ENCODE data around the gene CCDC148.

CCDC148 gene

DNA sequence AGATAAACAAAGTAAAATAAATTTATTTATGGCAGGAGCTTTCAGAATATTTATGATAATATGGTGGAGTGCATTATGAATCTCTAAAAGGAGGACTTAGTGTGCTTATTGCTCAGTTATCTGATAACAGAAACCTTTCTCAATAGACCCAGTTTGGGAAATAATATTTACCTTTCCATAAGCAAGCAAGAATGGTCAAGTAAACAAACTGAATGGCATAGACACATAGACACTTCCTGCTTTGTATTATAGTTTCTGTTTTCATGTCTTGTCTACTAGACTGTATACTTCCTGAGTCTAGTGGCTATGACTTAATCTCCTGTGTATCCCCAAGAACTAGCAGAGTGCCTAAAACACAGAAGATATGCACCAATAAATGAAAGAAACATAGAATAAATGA is 267.0 kb downstream of the CCDC148 start:
- TF ChIP-seq, protein P1, sequence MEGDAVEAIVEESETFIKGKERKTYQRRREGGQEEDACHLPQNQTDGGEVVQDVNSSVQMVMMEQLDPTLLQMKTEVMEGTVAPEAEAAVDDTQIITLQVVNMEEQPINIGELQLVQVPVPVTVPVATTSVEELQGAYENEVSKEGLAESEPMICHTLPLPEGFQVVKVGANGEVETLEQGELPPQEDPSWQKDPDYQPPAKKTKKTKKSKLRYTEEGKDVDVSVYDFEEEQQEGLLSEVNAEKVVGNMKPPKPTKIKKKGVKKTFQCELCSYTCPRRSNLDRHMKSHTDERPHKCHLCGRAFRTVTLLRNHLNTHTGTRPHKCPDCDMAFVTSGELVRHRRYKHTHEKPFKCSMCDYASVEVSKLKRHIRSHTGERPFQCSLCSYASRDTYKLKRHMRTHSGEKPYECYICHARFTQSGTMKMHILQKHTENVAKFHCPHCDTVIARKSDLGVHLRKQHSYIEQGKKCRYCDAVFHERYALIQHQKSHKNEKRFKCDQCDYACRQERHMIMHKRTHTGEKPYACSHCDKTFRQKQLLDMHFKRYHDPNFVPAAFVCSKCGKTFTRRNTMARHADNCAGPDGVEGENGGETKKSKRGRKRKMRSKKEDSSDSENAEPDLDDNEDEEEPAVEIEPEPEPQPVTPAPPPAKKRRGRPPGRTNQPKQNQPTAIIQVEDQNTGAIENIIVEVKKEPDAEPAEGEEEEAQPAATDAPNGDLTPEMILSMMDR (IDR thresholded peaks at IDR 0.05; ENCODE audit: control insufficient read depth, insufficient read depth, low read depth, low read length, missing control alignments) = no peak
- H3K4me3 ChIP-seq (ENCODE audit: control insufficient read depth, low read depth, low read length) = no peak overlapping the region
- no peak for DNase-seq (ENCODE audit: low read depth)

DNA sequence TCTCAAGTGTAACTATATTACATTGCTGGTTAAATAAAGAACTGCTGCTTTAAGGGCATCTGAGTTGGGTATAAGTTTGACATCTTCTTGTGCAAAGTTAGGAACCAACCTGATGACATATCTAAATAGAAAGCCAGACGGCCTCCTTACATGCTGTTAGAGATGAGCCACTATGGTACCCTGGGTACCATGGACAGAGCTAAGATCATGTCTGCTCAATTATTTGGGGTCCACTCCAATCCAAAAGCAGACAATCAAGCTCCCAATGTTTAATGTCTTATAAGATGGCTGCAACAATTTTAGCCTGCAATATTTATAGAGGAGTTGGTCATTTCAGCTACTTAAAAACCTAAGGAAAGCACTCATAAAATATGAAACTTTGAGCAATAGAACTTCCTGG is 268.6 kb downstream of the CCDC148 start:
- TF ChIP-seq, protein P1 (IDR thresholded peaks at IDR 0.05; ENCODE audit: control insufficient read depth, insufficient read depth, low read depth, low read length, missing control alignments) = no peak

DNA sequence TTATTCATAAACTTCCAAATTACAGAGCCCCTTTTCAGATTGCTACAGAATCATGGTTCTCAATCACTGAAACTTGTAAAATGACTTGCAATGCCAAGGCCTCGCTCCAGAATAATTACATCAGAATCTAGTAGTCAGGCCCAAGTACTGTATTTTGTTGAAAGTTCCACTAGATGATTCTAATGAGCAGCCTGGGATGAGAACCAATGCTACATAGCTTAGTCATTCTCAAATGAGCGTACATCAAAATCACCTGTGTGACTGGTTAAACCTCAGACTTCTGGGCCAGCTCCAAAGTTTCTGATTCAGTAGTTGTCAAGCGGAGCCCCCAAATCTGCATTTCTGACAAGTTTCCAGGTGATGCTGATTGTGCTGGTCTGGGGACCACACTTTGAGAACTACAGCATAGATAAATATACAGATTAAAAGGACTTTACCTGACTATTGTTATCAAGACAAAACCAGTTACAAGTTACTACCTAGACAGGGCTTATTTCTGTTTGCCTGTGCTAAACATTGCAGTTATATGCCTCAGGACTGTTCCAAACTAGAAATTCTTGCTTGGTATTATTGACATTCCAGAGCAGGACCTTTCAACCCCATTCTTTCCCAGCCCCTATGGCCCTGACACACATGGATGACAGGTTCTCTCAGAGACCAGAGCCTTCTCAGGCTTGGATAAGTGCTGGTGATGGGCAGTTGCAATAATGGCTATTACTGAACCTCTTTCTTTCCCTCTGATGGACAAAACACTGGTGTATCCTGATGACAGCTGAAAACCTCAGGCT is 271.8 kb downstream of the CCDC148 start:
- H3K4me3 ChIP-seq (ENCODE audit: control insufficient read depth, low read depth, low read length) = no peak overlapping the region
- TF ChIP-seq, protein P1 (IDR thresholded peaks at IDR 0.05; ENCODE audit: control insufficient read depth, insufficient read depth, low read depth, low read length, missing control alignments) = no peak
- no peak for DNase-seq (ENCODE audit: low read depth)

More for the DNA sequence above, 268.6 kb downstream of the CCDC148 start:
- H3K4me3 ChIP-seq (ENCODE audit: control insufficient read depth, low read depth, low read length) = no peak overlapping the region
- no peak for DNase-seq (ENCODE audit: low read depth)

DNA sequence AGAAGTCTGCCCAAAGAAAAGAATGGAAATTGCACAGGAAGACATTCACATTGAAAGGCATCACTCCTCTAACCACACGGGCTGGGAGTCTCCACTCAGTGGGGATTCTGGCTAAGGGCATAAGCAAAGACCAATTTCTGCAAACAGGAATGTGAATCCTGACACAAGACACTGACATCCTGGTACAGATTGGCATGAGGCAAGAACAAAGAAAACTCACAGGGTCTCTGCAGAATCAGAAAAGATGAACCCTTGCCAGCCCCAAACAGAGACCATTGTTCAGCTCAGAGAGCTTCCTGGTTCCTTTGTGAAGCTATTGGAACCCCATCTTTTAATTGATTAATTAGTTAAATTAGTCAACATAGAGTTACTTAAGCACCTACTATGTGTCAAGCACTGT is 272.6 kb downstream of the CCDC148 start:
- no peak for DNase-seq (ENCODE audit: low read depth)
- TF ChIP-seq, protein P1 (IDR thresholded peaks at IDR 0.05; ENCODE audit: control insufficient read depth, insufficient read depth, low read depth, low read length, missing control alignments) = no peak
- H3K4me3 ChIP-seq (ENCODE audit: control insufficient read depth, low read depth, low read length) = no peak overlapping the region

DNA sequence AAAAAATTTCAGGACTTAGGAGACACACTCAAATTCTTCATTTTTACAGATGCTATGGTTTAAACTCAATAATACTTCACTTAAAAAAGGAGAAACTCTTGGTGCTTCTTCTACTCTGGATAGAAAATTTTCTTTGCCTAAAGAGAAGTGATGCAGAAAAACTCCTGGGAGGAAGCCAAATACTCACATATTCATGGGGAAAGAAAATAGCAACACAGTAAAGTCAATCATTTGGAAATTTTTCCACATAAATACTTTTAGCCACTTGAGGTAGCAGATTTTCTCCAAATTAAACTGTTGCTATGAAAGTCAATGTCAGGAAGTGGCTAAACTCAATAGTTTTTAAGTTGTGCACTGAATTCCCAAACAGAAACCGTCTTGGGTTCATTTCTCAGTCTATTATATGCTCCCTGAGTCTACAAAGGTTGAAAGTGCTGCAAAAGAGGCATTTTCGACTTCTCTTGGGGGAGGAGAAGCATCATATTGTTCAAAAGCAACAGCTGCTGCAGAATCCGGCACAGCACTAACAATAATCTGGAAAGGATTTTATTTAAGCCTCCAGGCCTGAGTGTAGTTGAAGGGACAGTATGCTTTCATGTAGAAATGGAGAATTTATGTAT is 273.8 kb downstream of the CCDC148 start:
- TF ChIP-seq, protein P1 (IDR thresholded peaks at IDR 0.05; ENCODE audit: control insufficient read depth, insufficient read depth, low read depth, low read length, missing control alignments) = no peak
- DNase-seq (ENCODE audit: low read depth) = no peak
- no peak overlapping the region for H3K4me3 ChIP-seq (ENCODE audit: control insufficient read depth, low read depth, low read length)

DNA sequence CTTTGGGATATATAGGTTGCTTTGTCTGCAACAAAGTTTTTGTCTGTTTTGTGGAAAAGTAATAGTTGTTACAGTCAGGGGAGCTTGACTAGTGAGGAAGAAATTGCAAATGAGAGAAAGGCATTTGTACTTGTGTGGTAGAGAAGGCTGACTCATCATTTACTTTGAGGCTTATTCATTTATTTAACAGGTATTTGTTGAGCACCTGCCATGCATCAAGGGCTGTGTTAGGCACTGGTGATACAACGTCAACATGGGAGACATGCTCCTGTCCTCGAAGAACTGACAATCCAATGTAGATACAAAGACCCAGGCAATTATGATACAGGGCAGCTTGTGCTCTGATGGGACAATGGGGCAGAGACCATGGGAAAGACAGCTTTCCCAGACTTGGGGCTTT is 275.4 kb downstream of the CCDC148 start:
- no peak for DNase-seq (ENCODE audit: low read depth)
- TF ChIP-seq, protein P1 (IDR thresholded peaks at IDR 0.05; ENCODE audit: control insufficient read depth, insufficient read depth, low read depth, low read length, missing control alignments) = no peak
- H3K4me3 ChIP-seq (ENCODE audit: control insufficient read depth, low read depth, low read length) = no peak overlapping the region
